Activated naive CD8-positive, alpha-beta T cell treated with anti-CD3 and anti-CD28 coated beads, Interleukin-2, amount 50 U/mL, for 24 hours (primary cell): ENCODE measurements around the gene HSD17B4.
"Not testable (repeated sequence)": the region's sequence is repeated elsewhere in the genome, so short reads cannot be mapped to it uniquely, and the experiment has no call there.

ENCODE experiments used
- ATAC-seq: fragments of 150-1000 bp; cut with Tn5 transposase; one replicate; pipeline ENCODE4 v1.10.0; 2021
- DNase-seq: peaks from one replicate; pipeline ENCODE4 v3.0.0; 2021
- H3K27ac Mint-ChIP-seq: one replicate; pipeline ENCODE4 v1.8.0; 2021; ENCODE audit warnings: mild to moderate bottlenecking, mixed read lengths
- H3K27me3 Mint-ChIP-seq: one replicate; pipeline ENCODE4 v1.8.0; 2021; ENCODE audit warnings: mixed read lengths
- H3K36me3 Mint-ChIP-seq: one replicate; pipeline ENCODE4 v1.8.0; 2021; ENCODE audit warnings: low read depth, mixed read lengths
- H3K4me1 Mint-ChIP-seq: one replicate; pipeline ENCODE4 v1.8.0; 2021; ENCODE audit warnings: mixed read lengths
- H3K4me3 Mint-ChIP-seq: one replicate; pipeline ENCODE4 v1.8.0; 2021; ENCODE audit warnings: mild to moderate bottlenecking, moderate library complexity, mixed read lengths
- H3K9me3 Mint-ChIP-seq: one replicate; pipeline ENCODE4 v1.8.0; 2021; ENCODE audit warnings: mixed read lengths

HSD17B4 gene, protein sequence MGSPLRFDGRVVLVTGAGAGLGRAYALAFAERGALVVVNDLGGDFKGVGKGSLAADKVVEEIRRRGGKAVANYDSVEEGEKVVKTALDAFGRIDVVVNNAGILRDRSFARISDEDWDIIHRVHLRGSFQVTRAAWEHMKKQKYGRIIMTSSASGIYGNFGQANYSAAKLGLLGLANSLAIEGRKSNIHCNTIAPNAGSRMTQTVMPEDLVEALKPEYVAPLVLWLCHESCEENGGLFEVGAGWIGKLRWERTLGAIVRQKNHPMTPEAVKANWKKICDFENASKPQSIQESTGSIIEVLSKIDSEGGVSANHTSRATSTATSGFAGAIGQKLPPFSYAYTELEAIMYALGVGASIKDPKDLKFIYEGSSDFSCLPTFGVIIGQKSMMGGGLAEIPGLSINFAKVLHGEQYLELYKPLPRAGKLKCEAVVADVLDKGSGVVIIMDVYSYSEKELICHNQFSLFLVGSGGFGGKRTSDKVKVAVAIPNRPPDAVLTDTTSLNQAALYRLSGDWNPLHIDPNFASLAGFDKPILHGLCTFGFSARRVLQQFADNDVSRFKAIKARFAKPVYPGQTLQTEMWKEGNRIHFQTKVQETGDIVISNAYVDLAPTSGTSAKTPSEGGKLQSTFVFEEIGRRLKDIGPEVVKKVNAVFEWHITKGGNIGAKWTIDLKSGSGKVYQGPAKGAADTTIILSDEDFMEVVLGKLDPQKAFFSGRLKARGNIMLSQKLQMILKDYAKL

DNA sequence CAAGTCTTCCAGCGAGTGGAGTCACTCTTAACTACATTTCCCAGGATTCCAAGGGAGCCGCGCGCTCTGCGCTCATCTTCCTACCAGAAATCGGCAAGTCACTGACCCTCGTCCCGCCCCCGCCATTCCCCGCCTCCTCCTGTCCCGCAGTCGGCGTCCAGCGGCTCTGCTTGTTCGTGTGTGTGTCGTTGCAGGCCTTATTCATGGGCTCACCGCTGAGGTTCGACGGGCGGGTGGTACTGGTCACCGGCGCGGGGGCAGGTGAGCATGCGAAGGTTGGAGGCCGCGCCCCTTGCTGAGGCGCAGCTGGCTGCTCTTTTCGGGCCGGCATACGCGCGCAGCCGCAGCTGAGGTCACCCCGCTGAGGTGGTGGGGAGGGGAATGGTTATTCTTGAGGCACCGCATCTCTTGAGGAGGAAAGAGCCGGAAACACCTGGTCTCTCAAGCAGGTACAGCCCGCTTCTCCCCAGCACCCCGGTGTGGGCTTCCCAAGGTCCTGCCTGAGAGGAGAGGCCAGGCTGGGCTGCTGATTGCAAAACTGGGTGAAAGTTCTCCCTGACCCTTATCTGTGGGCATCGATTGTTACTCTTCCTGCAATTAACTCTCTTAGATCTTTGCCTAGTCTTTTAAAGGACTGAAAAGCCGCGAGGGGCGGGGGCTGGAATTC is at the start of gene HSD17B4:
Gene HSD17B4 (plus strand): TSS at position 125 of the 667 bp plus-strand sequence. CDS start 79 bp downstream, at position 204.
- no peaks in the 10 kb centered on the region for H3K27me3 Mint-ChIP-seq
- ATAC-seq, result peak; percentile 94
- H3K9me3 Mint-ChIP-seq, result peaks cover 5% of the 10 kb centered on the region
- peak; percentile 82 for DNase-seq
- H3K4me3 Mint-ChIP-seq, result peak within 1 kb of the TSS; percentile 89
- H3K36me3 Mint-ChIP-seq, result peaks cover 6% of the 10 kb centered on the region
- H3K27ac Mint-ChIP-seq, result peak within 1 kb of the TSS; percentile 83
- H3K4me1 Mint-ChIP-seq, result peaks cover 19% of the 10 kb centered on the region

DNA sequence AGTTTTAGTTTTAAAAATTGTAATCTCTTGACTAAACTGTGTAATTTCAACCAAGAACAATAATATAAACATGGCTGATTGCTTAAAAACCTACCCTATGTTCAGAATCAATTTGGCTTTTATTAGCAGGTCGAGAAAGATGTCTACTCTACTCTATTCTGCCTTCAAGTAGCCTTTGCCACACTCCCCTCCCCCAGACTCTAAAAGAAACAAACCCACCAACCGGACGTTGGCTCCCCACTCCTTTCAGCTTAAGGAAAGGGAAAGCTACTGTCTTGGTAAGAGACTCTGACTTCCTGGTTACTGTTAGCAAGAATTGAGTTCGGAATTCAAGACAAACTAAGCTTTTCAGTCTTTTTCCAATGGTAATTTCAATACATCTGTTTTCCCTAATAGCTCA is 49.7 kb upstream of the HSD17B4 start:
- DNase-seq (no peak), ATAC-seq (no peak)
- H3K4me3 Mint-ChIP-seq, result no peak overlapping the region
- no peaks in the 10 kb centered on the region for H3K9me3 Mint-ChIP-seq
- peaks cover 60% of the 10 kb centered on the region for H3K4me1 Mint-ChIP-seq
- peaks cover 8% of the 10 kb centered on the region for H3K36me3 Mint-ChIP-seq
- peak overlapping the region; percentile 1 for H3K27ac Mint-ChIP-seq
- H3K27me3 Mint-ChIP-seq, result no peaks in the 10 kb centered on the region

DNA sequence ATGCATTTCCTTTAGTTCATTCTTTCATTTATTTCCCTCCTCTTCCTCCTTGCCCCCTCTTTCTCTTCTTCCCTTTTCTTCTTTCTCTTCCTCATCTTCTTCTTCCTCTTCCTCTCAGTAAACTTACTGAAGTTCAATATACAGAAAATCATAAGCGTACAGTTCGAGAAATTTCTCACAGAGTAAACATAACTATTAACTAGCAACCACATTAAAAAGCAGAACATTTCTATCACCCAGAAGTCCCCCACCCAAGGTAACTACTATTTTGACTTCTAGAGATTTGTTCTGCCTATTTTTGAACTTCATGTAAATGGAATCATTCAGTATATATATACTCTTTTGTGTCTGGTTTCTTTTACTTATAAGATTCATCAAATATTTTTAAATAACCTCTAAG is 48.3 kb upstream of the HSD17B4 start:
- H3K27ac Mint-ChIP-seq, result no peak overlapping the region
- H3K36me3 Mint-ChIP-seq, result peaks cover 3% of the 10 kb centered on the region

DNA sequence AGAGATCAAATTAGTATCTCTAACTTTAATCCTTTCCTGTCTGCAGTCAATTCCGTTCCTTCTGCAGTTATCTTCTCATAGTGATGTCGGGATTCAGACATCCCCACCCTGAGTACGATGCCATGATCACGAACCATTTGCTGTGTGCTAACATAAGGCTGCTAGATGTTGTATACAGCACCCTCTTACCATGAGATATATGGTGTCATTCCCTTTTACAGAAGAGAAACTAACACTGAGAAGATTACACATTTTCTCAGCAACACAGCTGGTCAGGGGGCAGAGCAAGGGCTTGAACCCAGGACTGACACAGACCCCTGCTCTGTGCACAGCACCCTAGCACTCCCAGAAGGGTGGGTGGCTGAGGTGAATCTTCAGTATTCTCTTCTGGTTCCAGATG is 46.9 kb upstream of the HSD17B4 start:
- H3K4me3 Mint-ChIP-seq, result no peak overlapping the region
- H3K27me3 Mint-ChIP-seq, result no peaks in the 10 kb centered on the region
- DNase-seq (no peak), ATAC-seq (no peak)
- H3K9me3 Mint-ChIP-seq, result no peaks in the 10 kb centered on the region
- peak overlapping the region; percentile 52 for H3K27ac Mint-ChIP-seq
- no peaks in the 10 kb centered on the region for H3K36me3 Mint-ChIP-seq
- peaks cover 52% of the 10 kb centered on the region for H3K4me1 Mint-ChIP-seq

More for the DNA sequence above, 48.3 kb upstream of the HSD17B4 start:
- H3K9me3 Mint-ChIP-seq, result no peaks in the 10 kb centered on the region
- ATAC-seq (no peak), DNase-seq (no peak)
- H3K27me3 Mint-ChIP-seq, result no peaks in the 10 kb centered on the region
- H3K4me3 Mint-ChIP-seq, result no peak overlapping the region
- peaks cover 52% of the 10 kb centered on the region for H3K4me1 Mint-ChIP-seq

DNA sequence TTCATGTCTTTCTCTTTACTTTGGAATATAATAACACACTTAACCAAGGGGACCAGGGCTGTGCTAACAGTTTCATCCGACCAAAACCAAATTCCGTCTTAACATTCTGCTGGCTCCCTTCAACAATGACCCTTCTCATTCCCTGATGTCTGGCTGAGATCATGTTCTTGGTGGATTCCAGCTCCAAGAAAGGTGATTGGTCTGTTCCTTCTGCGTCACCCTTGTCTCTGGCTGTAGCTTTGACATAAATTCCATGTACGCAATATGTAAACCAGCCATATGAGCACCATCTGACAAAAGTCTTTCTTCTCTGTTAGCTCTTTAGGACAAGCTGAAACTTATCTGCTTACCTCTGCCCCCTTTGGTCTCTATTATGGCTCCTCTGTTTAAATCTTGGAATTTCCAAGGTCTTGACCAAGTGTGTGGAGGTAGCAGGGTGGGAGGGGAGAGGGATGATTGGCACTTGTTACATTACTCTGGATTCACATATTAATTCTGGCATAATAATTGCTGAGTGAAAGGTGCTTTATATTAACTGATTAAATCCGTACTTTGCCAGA is 45.7 kb upstream of the HSD17B4 start:
- no peak for DNase-seq
- no peak overlapping the region for H3K27ac Mint-ChIP-seq
- no peaks in the 10 kb centered on the region for H3K36me3 Mint-ChIP-seq
- ATAC-seq, result no peak
- no peaks in the 10 kb centered on the region for H3K27me3 Mint-ChIP-seq
- H3K9me3 Mint-ChIP-seq, result no peaks in the 10 kb centered on the region
- no peak overlapping the region for H3K4me3 Mint-ChIP-seq
- H3K4me1 Mint-ChIP-seq, result peaks cover 62% of the 10 kb centered on the region

DNA sequence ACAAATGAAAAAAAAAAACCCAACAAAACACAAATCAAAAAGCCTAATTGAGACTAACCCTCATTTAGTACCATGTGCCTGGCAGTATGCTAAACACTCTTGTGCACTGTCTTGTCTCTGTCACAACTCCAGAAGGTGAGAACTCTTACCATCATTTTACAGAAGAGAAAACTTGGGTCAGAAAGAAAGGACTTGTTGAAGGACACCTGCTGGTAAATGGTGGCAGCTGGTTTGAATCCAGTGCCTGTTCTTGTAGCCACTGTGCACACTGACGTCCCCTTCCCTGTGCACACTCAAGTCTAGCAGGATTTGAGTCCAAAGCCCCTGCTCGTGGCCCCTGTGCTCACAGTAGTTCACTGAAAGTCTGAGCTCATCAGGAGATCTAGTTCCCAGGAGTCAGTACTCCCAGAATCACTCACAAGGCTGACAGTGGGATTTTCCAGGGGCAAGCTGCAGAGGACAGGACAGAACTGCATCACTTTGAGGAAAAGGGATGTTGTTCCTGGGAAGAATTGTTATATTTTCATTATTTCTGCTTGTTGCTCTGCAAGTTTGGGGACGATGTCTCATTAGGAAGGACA is 43.0 kb upstream of the HSD17B4 start:
- DNase-seq, result no peak
- Mint-ChIP-seq H3K27me3 (no peaks in the 10 kb centered on the region), H3K4me3 (no peak overlapping the region), H3K27ac (peak overlapping the region; percentile 49), H3K4me1 (peaks cover 62% of the 10 kb centered on the region), H3K36me3 (no peaks in the 10 kb centered on the region), H3K9me3 (no peaks in the 10 kb centered on the region)
- peak; percentile 17 for ATAC-seq

DNA sequence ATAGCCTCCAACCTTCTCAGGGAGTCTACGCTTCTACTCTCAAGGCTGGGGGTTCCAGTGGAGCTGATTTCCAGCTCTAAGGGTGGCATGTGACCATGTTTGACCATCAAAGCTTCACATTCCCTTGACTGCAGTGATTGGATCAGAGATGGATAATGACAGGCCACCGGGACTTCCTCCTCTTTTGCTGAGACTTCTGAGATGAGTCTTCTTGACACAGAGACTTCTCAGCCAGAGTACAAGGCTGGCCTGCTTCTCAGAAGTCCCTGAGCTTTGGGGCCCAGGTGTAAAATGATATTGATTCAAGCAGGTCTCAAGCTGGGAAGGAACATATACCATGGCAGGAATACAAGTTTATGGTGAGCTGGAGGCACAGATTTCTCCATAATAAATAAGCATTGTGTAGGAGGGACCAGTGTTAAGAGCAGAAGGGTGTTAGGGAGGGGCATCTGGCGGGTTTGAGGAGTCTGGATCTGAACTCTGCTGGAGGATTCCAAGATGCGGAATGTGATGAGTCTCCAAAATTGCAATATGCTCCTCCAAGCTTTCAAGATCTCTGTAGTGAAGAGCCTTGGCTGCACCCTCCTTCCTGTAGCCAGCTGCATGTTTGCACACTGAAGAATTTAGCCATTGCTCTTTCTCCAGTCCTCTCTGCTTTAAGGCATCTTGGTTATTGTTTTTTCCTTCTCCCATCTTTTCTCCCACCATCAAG is 41.7 kb upstream of the HSD17B4 start:
- ATAC-seq, result no peak
- Mint-ChIP-seq H3K4me1 (peaks cover 60% of the 10 kb centered on the region), H3K4me3 (no peak overlapping the region), H3K27ac (peak overlapping the region; percentile 46), H3K27me3 (no peaks in the 10 kb centered on the region), H3K9me3 (no peaks in the 10 kb centered on the region), H3K36me3 (no peaks in the 10 kb centered on the region)
- no peak for DNase-seq

DNA sequence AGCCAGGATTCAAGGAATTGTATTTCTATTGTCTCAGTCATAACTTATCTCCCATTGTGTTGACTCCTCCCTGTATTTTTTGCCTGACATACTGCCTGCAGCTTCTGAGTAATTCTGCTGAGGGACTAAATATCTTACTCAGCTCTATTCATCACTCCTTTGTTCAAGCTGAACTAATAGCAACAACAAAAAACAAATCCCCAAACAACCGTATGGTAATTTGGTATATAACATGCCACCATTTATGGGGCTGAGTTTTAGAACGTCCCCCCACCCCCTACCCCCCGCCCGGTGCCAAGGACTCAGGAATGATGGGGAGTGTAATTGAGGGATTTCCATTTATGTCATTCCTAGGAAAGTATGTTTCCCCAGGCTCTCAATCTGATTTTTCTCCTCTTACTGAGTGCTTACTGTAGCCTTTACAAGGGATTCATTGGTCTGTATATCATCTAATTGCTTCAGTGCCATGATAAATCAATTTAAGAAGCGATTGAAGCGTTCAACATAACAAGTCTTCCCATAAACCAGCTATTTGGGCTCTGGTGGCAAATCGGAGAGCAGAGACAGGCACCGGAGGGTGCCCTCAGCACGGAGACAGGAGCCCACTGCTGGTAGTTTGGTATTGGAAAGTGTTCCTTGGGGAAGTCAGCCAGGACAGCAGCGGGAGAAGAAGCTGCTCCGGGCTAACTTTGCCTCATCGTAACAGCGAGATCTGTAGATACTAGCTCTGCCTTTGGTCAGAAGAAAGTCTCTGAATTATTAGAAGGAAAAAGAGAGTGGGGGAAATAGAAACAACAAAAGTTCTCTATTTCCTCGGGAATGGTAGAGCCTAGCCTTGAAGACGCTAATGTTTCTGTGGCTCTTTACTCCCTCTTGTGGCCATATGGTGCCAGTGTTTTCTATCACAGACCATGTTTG is 40.7 kb upstream of the HSD17B4 start:
- DNase-seq (peak; percentile 44), ATAC-seq (peak; percentile 77)
- Mint-ChIP-seq H3K4me3 (peak overlapping the region; percentile 88), H3K9me3 (no peaks in the 10 kb centered on the region), H3K4me1 (peaks cover 57% of the 10 kb centered on the region), H3K36me3 (no peaks in the 10 kb centered on the region), H3K27me3 (no peaks in the 10 kb centered on the region), H3K27ac (peak overlapping the region; percentile 88)

DNA sequence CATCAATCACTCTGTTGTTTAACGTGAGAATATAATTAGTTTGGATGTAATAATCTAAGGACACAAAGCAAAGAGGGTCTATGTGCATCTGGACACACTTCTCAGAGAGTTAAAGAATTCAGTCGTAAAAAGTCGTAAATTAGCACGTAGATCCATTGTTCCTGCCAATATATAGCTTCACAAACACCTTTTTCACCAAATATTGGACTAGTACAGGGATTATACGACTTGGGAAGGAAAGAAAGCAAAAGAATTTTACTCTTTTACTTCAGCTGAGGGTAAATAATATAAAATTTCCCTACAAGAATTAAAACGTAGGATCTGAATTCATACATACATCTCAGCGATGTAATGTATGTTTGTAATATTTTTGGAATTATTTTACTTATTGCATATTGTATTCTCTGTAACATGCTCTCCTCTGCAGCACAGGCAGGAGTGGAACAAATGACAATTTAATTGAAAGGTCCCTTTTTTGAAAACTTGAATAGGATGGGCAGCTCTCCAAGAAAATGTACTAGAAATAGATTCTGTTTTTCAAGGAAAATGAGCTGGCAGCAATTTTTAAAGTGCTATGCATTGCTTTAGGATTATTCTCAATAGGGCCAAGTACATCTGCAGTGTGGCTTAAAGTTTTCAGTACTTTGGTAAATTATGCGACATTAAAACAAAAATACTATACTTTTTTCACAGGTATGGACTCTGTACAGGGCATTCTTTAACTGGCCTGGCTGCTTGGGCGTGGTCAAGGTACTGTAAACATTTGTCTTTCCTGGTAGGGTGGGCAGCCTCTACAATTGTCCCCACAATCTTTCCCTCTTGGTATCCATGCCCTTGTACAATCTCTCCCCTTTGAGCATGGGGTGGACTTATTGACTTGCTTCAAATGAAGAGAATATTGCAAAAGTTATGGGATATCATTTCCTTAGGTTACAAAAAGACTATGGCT is 39.7 kb upstream of the HSD17B4 start:
- Mint-ChIP-seq H3K9me3 (no peaks in the 10 kb centered on the region), H3K27ac (peak overlapping the region; percentile 88), H3K36me3 (no peaks in the 10 kb centered on the region), H3K27me3 (peaks cover 2% of the 10 kb centered on the region), H3K4me1 (peaks cover 59% of the 10 kb centered on the region), H3K4me3 (peak overlapping the region; percentile 88)
- DNase-seq (no peak), ATAC-seq (no peak)

DNA sequence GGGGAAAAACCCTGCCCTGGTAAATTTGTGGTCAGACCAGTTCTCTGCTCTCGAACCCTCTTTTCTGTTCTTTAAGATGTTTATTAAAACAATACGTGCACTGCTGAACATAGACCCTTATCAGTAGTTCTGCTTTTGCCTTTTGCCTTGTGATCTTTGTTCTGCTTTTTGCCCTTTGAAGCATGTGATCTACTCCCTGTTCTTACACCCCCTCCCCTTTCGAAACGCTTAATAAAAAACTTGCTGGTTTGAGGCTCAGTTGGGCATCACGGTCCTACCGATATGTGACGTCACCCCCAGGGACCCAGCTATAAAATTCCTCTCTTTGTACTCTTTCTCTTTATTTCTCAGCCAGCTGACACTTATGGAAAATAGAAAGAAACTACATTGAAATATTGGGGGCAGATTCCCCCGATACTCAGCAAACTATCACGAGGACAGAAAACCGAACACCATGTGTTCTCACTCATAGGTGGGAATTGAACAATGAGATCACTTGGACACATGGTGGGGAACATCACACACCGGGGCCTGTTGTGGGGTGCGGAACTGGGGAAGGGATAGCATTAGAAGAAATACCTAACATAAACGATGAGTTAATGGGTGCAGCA is 38.1 kb upstream of the HSD17B4 start:
- peaks cover 65% of the 10 kb centered on the region for H3K4me1 Mint-ChIP-seq
- not testable (repeated sequence) for H3K9me3 Mint-ChIP-seq, H3K27ac Mint-ChIP-seq, DNase-seq, H3K27me3 Mint-ChIP-seq, ATAC-seq, H3K4me3 Mint-ChIP-seq, H3K36me3 Mint-ChIP-seq

DNA sequence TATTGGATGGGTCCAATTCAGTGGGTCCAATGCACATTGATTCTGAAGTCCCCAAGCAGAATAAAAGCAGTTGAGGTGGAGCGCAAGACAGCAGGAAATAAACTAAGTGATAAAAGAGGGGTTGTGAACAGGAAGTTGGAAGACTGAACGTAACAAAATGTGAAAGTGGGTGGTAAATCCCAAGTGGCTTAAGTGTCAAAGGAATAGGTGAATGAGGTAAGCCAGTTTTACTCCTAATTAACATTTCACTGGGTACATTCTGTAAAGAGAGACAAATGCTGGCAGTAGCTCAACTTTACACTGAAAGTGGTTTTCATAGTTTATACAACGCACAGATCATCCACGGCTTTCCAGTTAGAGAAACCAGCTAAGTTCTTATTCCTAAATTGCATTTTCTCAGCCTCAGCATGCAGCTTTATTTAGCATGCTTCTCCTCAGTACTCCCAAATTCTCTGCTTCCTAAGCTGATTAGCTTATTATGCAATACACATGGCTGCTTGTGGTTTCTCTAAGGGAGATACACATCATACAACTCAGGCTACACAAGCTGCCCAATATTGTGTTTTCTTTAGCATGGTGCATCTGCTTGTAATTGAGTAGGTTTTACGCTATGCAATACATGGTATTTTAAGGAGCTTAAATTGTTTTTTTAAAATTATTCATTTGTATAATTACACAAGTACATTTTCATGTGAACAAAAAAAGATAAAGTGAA is 34.2 kb upstream of the HSD17B4 start:
- peak overlapping the region; percentile 11 for H3K27ac Mint-ChIP-seq
- no peak for DNase-seq
- H3K4me1 Mint-ChIP-seq, result peaks cover 39% of the 10 kb centered on the region
- H3K4me3 Mint-ChIP-seq, result no peak overlapping the region
- H3K36me3 Mint-ChIP-seq, result no peaks in the 10 kb centered on the region
- no peaks in the 10 kb centered on the region for H3K9me3 Mint-ChIP-seq
- peaks cover 2% of the 10 kb centered on the region for H3K27me3 Mint-ChIP-seq
- ATAC-seq, result no peak
